ENCODE measurements around the gene HCFC1.

Gene HCFC1

DNA sequence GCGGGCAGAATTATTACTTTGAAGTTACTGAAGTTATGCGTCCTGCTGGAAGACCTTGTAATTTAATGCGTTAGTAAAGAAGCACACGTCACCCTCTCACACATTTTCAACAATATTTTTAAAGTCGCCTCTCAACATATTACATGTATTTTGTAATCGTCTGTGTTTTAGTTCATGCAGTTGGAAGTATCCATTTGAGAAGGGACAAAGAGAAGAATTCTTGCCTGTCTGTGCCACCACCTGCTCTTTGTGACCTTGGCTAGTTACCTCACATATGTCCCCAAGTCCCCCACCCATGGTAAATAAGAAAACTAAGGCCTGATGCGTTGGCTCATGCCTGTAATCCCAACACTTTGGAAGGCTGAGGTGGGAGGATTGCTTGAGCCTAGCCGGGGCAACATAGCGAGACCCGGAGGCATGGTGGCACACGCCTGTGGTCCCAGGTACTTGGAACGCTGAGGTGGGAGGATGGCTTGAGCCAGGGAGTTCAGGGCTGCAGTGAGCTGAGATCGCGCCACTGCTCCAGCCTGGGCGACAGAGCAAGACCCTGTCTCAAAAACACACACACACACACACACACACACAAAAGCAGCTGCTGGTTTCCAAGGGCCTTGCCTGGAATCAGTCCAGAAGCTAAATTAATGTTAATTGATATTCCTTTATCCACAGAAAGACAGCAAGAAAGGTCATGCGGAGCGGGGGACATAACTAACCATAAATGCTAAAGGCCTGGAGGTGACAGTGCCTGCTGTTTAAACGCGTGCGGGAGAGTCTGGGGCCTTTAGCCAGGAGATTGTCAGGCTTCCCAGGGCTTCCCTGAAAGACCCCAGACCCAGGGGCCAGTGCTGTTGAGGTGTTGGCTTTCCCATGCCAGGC is 1.7 kb upstream of the HCFC1 start:
- peak; percentile 62 to 83 (median 63) for DNase-seq

DNA sequence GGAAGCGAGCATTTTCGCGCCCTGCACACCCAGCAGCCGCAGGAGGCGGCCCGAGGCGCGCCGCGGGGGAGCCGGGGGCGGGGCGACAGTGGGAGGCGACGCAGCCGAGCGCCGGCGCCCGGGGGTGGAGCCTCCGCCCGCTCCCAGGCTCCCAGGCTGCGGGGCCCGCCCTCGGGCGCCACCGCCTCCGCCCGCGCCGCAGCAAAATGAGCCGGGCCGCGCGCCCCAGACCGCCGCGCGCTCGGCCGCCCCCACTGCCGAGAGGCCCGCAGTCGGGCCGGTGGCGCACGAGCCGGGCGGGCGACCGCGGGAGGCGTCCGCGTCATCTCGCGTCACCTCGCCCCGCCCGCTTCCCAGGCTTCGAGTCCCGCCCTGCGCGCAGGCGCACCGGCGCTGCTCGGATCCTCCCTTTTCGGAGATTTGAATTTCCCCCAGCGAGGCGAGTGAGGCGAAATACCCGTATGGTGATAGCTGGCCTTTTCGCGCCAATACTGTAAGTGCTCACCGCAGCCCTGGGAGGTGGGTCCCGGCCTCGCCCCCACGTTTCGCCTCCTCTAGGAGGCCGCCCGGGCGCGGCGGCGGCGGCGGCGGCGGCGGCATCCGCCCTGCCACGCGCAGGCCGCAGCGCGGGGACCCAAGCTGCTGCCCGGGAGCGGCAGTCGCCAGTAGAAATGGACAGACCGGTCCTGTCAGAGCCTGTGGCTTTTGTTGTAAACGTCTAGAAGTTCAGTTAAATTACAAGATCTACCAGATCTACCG is 929 bp upstream of the HCFC1 start, which contains the start of gene TMEM187:
Gene TMEM187 (plus strand): TSS at position 387 of the 759 bp plus-strand sequence. CDS start 9,309 bp downstream, outside the sequence.
- peak; percentile 95 to 98 (median 97) for DNase-seq

DNA sequence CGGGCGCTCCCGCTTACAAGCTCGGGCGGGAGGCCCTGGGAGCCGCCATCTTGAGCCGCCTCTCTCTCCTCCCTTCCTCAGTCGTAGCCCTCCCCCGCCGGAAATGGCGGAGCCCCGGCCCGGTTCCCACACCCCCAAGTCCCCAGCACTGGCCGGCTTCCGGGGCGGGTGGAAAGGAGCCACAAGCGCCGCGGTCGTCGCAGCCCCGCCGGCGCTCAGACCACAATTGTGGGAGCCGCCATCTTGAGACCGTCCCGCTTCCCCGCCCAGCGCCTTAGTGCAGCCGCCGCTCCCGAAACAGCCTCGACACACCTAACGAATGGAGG is 531 bp downstream of the HCFC1 start:
- peak; percentile 92 to 94 (median 93) for DNase-seq

DNA sequence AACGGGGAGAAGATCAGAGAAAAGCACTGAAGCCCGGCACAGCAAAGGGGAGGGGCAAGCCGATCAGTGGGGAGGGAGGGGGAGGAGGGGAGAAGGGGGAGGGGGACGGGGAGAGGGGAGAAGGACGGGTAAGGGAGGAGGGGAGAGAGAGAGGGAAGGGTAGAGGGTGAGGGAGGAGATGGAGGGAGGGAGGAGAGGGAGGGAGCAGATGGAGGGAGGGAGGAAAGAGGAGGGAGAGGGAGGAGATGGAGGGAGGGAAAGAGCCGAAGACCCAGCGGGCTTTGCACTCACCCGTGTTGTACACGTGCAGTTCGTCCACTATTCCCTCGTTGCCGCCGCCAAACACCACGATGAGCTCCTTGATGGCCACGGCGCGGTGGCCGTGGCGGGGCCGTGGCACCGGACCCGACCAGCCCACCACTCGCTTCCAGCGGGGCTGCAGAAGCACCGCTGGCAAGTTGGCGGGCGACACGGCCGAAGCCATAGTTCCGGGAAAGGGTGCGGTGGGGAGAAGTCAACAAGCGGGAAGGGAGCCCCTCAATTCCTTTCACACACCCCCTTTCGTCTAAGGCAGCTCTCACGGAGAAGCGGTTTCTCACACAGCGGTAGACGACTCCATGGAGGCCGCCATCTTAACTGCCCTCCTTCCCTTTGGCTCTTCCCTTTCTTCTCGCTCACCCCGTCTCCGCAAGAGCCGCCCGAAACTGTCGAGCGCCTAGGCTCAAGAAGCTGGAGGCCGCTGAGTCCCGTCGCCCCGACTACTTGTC is 1.1 kb downstream of the HCFC1 start:
- DNase-seq: peak; percentile 81 to 91 (median 89)

DNA sequence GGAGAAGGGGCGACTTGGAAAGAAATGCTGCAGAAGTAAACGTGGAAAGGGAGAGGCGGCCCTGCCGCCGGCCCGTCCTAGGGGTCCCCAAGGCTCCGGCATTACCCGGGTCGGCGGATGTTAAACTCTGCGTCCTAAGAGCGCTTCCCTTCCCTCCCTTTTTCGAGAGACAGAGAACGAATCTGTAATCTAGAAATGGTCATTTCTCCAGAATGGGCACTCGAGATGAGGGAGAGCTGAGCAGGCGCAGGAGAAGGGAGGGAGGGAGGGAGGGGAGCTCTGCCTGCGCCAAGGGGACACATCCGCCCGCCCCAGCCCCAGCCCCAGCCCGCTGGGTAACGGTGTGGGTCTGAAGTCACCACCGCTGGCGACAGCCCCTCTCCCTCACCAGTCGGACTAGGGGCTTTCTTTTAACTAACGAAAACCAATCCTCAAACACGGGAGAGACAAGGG is 1.7 kb downstream of the HCFC1 start:
- DNase-seq: peak; percentile 70 to 79 (median 77)

DNA sequence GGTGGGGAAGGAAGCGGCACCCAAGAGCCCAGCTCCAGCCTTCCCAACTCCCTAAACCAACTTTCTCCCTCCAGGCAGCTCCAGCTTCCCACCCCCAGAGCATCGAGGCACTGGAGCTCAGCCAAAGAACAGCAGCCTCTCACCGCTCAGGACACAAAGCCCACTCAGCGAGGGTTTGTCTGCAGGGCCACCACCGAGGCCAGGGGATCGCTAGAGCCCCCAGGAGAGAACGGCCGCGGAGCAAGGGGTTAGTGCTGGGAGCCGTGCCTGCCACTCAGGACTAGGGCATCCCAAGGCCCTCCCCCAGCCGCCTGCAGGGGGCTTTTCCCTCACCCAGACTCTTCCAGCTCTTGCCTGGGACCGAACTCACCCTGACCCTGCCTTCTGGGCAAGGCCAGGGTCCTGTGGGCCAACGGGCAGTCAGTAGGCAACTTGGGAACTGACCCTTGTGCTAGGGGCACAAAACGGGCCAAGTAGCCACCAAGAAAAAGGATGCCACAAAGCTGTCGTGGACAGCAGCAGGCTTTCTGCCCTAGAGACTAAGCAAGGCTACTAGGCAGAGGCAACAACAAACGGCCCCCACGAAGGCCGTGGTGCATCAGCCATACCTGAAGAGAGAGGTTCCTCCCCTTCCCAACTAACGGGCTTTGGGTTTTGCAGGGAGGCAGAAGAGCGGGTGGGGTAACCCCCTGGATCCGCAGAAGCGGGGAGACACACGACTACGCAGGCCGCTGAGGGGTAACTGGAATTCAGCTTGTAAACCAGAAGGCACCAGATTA is 2.3 kb downstream of the HCFC1 start:
- peak in 1 of 3 experiments; percentile 24 for DNase-seq

DNA sequence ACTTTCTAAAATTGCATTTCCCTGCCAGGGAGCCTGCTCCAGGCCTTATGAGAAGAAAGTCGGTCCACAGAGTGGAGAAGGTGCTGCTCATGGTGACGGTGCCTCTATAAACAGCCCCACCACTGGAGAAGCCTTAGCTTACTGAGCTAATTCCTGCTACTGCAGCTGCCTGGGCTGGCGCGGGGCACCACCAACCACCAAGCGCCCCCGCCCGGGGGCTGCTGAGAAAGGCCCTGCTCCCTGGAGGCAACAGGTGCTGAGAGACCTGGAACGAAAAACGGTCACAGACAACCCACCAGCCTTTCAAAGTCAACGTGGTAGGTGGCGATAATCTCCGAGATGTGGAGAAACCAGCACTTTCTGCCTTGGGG is 2.9 kb downstream of the HCFC1 start:
- peak; percentile 32 to 54 (median 42) for DNase-seq

DNA sequence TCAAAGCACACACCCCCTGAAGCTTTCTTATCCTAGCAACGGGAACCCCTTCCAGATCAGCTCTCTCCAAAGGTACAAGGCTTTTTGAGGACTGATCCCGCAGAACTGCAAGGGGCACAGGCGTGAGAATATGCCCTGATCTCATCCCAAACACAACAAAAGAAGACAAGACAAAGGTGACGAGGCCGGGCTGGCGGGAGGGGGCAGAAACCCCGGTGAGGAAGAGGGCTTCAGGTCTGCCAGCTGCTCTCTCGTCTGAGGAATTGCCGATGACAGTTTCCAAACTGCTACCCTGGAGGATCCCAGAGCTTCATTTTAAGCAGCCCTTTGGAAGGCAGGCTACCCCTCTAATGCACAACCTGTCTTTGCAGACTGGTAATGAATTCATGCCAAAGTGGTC is 3.4 kb downstream of the HCFC1 start:
- peak in 1 of 3 experiments; percentile 27 for DNase-seq

DNA sequence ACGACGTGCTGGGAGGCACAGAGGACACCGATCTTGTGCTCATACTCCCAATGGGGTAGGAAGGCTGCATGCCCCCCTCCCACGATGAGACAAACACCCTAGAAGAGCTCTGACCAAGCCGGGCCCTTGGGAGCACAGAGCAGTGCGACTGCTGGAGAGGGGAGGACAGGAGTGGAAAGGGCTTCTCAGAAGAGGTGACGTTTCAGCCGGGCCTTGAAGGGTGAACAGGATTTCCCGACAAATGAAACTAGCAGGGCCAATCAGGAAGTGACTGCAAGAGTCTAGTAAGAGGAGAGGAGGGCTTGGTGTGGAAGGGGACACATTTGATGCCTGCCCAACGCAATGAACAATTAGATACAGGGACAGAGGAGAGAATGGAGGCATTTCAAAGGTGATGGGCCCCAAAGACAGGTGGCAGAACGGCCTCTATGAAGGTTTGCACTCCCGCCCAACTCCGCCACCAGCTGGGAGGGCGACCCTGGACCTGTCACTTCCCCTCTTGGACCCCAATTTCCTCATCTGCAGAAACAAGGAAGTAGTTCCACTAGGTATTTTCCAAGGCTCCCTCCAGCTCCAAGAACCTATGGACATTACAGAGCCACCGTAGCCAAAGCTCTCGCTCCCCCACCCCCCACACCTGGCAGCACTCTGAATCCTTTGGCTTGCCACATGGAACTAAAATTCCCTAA is 3.9 kb downstream of the HCFC1 start:
- DNase-seq: no peak

DNA sequence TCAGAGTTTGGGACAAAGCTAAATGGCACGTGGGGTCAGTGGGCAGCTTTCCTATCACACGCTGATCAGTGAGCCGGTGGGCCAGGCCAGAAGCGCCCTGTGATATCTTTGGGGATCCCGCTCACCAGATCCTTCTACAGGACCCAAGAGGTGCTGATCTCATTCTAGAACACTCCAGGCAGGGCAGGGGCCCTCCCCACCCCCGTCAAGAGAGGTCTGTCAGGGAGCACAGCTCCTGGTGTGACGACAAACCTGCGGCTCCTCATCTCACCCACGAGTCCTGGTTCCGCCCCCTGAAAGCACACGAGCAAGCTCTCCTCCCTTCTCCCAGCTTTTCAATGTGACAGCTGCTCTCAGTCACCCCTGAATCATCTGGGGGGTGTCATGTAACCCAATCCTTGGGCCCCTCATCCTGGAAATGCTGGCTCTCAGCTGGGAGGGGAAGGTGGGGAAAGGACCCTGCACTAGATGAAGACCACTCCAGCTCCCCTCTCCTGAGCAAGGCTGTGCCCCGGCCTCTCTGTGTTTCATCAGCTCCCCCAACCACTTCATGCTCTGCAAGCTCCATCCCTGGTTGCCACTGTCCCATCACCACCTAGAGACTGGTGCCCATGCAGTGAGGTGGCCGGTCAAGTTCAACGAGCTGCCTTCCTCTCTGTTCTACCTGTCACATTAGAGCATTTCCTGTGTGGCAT is 4.6 kb downstream of the HCFC1 start:
- no peak for DNase-seq

DNA sequence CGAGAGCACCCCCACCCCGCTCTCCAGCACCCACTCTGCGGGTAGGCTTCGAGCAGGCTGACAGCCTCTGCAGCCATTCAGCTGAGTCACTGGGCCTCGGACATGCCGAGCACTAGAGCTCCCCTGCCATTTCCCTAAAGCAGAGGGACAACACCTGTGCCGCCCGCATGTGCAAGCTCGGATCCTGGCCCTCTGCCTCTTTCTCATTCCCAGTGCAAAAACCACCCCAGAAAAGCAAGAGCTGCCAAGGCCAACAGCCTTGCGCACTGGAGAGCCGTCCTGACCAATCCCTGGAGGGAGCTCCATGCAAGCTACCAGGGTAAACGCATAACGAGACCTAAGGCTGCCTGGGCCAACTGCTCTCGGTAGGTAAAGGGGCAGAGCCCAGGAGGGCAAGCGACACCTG is 5.3 kb downstream of the HCFC1 start:
- DNase-seq: no peak

DNA sequence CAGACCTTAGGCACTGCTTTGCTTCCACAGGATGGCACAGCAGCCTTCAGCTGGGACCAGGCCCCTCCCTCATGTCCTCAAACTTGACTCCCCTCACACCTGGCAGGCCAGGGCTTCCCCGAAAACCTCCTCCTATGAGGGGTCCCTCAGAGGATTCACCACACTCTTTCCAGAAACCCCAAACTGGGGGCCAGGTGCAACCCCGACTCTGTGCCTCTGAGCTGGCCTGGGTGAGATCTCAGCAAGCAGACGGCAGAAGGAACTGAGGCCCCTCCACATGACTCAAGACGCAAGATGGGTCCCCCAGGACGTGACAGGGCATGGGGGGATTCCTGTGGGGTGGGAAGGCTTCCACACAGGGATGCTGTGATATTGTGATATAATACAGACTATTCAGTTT is 6.2 kb downstream of the HCFC1 start:
- DNase-seq: no peak

DNA sequence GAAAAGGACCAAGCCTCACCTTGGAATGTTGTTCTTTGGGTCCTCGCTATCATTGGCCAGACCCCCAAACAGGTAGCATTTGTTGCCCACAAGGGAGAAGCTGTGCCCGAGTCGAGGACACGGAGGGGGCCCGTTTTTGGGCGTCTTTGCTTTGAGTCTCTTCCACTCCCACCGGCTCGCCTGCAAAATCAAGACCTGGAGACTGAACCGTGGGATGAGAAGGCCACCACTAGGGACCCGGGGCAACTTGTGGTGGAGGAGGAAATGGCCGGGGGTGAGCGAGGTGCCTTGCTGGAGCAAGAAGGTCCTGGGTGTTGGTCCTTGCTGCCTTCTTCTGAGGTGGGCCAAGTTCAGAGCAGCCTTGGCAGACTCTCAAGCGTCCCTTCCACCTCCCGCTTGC is 7.5 kb downstream of the HCFC1 start:
- no peak for DNase-seq

DNA sequence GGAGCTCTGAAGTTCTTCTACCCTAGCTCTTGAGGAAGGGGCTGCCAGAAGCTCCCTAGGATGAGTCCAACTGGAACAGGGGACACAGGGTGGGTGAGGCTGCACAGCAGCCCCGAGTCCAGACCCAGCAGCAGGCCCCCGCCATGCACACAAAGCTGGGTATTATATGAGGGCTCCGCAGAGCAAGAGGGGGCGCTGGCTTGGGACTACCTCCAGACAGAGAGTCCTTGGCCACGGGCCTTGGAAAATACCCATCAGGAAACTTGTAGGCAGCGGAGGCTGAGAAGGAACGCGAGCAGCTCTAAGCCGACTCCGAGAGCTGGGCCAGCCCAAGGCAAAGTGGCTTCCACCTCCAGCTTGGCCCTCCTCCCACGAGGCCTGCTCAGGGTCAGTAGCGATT is 8.1 kb downstream of the HCFC1 start:
- no peak for DNase-seq

DNA sequence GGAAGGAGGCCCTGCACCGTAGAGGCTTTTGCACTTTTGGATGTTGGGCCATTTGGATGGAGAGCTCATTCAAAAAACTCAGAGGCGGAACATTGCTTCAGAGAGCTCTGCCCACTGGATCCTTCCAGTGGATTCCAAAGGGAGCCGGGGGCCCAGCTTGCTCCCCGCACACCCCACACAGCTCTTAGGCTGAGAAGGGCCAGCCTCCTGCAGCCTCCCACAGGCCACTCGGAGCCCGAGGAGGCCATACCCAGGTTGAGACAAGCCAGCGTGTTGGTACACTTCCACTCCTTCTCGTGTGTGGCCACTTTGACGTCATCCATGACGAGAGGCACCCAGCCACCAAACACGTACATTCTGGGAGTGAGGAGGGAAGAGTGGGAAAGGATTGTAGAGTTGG is 10.3 kb downstream of the HCFC1 start:
- DNase-seq: no peak

DNA sequence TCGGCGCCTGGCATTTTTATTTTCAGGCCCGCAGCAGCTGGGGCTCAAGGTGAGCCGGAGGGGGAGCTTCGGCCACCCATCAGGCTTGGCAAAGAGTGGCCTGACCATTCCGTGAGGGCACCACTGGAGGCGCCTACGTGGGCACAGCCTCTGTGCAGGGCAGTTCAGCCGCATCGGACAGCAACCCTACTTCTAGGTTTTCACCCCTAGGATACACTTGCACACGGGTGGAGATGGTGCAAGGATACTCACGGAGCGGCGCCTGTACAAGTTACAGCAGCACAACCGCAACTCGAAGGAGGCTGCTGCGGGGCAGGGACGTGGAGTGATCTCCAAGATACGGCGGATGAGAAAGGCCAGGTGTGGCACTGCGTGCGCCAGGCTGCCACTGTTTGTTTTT is 10.8 kb downstream of the HCFC1 start:
- peak in 1 of 3 experiments; percentile 79 for DNase-seq

DNA sequence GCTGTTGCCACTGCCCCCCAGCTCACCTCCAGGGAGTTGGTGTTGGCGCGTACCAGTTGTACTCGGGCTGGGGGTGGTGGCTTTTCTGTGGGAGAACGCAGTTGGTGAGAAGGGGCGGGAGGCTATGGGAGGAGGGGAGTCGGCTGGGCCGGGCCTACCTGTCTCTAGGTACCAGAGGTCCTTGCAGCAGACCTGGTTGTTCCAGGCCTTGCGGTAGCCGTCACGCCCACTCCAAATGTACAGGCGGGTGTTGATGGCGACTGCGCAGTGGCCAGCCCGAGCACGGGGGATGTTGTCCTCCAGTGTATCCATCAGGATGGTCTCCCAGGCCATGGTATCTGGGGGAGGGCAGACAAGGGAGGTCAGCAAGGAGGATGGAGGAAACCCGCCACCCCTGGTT is 11.5 kb downstream of the HCFC1 start:
- DNase-seq: no peak

DNA sequence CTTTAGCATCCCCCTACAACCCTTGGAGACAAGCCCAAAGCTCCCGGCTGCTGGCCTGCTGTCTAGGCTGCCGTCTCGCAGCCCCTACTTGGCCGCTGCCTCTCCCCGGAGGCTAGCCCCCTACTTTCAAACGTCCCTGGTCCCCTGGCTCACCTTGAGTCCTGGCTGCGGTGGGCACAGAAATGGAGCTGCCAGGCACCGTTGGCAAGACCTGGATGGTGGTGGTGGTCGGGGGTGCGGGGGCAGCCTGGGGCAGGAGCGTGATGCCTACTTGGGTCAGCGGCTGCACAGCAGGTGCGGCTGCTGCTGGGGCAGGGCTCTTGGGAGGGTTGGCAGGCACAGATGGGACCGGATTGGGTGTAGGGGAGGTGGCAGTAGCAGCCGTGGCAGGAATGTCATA is 12.0 kb downstream of the HCFC1 start:
- no peak for DNase-seq

DNA sequence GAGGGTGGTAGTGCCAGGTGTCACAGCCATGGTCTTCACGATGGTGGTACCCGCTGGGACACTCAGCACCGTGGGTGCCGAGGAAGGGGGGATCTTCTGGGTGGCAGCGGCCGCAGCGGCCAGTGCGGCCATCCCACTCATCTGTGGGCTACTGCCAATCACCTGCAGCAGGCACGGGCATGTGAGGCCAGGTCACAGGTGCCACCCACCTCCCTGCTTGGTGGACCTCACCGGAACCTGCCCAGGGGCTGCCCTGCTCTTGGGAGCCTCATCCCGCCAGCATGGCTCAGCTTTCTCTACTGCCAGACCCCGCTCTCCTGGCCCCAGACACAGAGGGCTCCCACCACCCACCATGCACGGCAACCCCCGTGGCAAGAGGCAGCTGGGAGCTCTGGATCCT is 13.0 kb downstream of the HCFC1 start:
- no peak for DNase-seq

DNA sequence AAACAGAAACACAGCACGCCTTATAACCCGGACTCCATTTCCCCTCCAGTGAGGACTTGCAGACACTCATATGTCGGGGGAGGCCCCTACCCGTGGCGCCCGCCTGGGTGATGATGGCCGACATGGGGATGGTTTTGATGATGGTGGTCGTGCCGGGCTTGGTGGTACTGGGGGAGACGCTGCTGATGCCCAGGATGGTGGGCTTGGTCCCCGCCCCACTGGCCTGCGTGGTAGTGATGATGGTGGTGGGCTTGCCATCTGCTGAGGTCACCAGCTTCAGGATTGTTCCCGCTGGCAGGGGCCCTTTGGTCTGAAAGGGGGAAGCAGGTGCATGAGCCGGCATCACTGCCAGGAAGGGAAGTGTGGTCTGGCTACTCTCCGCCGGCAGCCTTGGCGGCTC is 14.4 kb downstream of the HCFC1 start:
- no peak for DNase-seq
